H9 (cell line): ENCODE results near the gene IMPDH2. TPM values are rescaled to one million over a fixed set of nuclear protein-coding genes. Genes with fewer than 3 reads are reported as not detected.
A peak's percentile ranks its signal among the peaks of the same experiment; 100 is the strongest.
"Not testable (repeated sequence)": the region's sequence is repeated elsewhere in the genome, so short reads cannot be mapped to it uniquely, and the experiment has no call there.

Experiments
- DNase-seq: peaks from one replicate; pipeline ENCODE4 v3.0.0-alpha.2; 2017
- H2AFZ ChIP-seq: one replicate; pipeline ENCODE4 v1.6.1; 2013; ENCODE audit warnings: mild to moderate bottlenecking, low read length, control low read depth, moderate library complexity
- H2AK5ac ChIP-seq: 2 replicates; pipeline ENCODE4 v1.6.1; 2013; ENCODE audit warnings: low read length, control low read depth, mixed read lengths; ENCODE audit not compliant: insufficient read length
- H2BK120ac ChIP-seq: one replicate; pipeline ENCODE4 v1.6.1; 2013; ENCODE audit warnings: low read depth, mild to moderate bottlenecking, low read length, control low read depth, inconsistent platforms; ENCODE audit not compliant: poor library complexity, severe bottlenecking
- H2BK12ac ChIP-seq: 2 replicates; pipeline ENCODE4 v1.6.1; 2013; ENCODE audit warnings: low read length, control low read depth, mixed read lengths, low read depth; ENCODE audit not compliant: insufficient read length
- H2BK15ac ChIP-seq: 2 replicates; pipeline ENCODE4 v1.6.1; 2013; ENCODE audit warnings: low read depth, low read length, control low read depth
- H2BK20ac ChIP-seq: one replicate; pipeline ENCODE4 v1.6.1; 2013; ENCODE audit warnings: low read depth, mild to moderate bottlenecking, low read length, control low read depth, inconsistent platforms; ENCODE audit not compliant: poor library complexity, severe bottlenecking
- H2BK5ac ChIP-seq: 2 replicates; pipeline ENCODE4 v1.6.1; 2013; ENCODE audit warnings: low read length, control low read depth, mixed read lengths; ENCODE audit not compliant: insufficient read length
- H3K14ac ChIP-seq: 2 replicates; pipeline ENCODE4 v1.6.1; 2013; ENCODE audit warnings: low read length, control low read depth; ENCODE audit not compliant: insufficient read depth
- H3K18ac ChIP-seq: 2 replicates; pipeline ENCODE4 v1.6.1; 2013; ENCODE audit warnings: low read depth, mild to moderate bottlenecking, mixed read lengths, low read length, control low read depth; ENCODE audit not compliant: insufficient read length
- H3K23ac ChIP-seq: 2 replicates; pipeline ENCODE4 v1.6.1; 2013; ENCODE audit warnings: low read length, control low read depth, mixed read lengths, low read depth; ENCODE audit not compliant: insufficient read length
- H3K23me2 ChIP-seq: 2 replicates; pipeline ENCODE4 v1.6.1; 2013; ENCODE audit warnings: low read depth, mild to moderate bottlenecking, mixed read lengths, low read length, control low read depth; ENCODE audit not compliant: insufficient read length, poor library complexity, severe bottlenecking
- H3K27ac ChIP-seq: 2 replicates; pipeline ENCODE4 v1.5.1; 2013; ENCODE audit warnings: low read length, control low read depth, mixed read lengths, low read depth; ENCODE audit not compliant: insufficient read length
- H3K27me3 ChIP-seq: 2 replicates; pipeline ENCODE4 v1.6.1; 2013; ENCODE audit warnings: low read length, control low read depth, inconsistent platforms; ENCODE audit not compliant: insufficient read depth
- H3K4ac ChIP-seq: 2 replicates; pipeline ENCODE4 v1.6.1; 2013; ENCODE audit warnings: low read depth, mild to moderate bottlenecking, control low read depth, inconsistent platforms, low read length, moderate library complexity
- H3K4me1 ChIP-seq: 2 replicates; pipeline ENCODE4 v1.6.1; 2013; ENCODE audit warnings: low read length, control low read depth, inconsistent platforms; ENCODE audit not compliant: insufficient read depth
- H3K4me2 ChIP-seq: 2 replicates; pipeline ENCODE4 v1.6.1; 2013; ENCODE audit warnings: low read length, control low read depth, mixed read lengths; ENCODE audit not compliant: insufficient read length, insufficient read depth
- H3K56ac ChIP-seq: 2 replicates; pipeline ENCODE4 v1.6.1; 2013; ENCODE audit warnings: low read depth, mild to moderate bottlenecking, mixed read lengths, low read length, control low read depth; ENCODE audit not compliant: insufficient read length
- H3K79me1 ChIP-seq: 2 replicates; pipeline ENCODE4 v1.6.1; 2013; ENCODE audit warnings: low read depth, mild to moderate bottlenecking, moderate library complexity, low read length, control low read depth, inconsistent platforms; ENCODE audit not compliant: insufficient read depth, poor library complexity, severe bottlenecking
- H3K79me2 ChIP-seq: 2 replicates; pipeline ENCODE4 v1.6.1; 2013; ENCODE audit warnings: low read length, control low read depth, inconsistent platforms; ENCODE audit not compliant: insufficient read depth
- H3K9ac ChIP-seq: 2 replicates; pipeline ENCODE4 v1.6.1; 2013; ENCODE audit warnings: low read length, control low read depth, mixed read lengths; ENCODE audit not compliant: insufficient read length; ENCODE audit errors: extremely low read depth
- H3K9me3 ChIP-seq: one replicate; pipeline ENCODE4 v1.6.1; 2013; ENCODE audit warnings: low read depth, low read length, inconsistent platforms; ENCODE audit not compliant: control insufficient read depth
- H3T11ph ChIP-seq: one replicate; pipeline ENCODE4 v1.6.1; 2013; ENCODE audit warnings: mild to moderate bottlenecking, low read length, control low read depth, inconsistent platforms
- H4K20me1 ChIP-seq: one replicate; pipeline ENCODE4 v1.6.1; 2013; ENCODE audit not compliant: control insufficient read depth, insufficient read length, insufficient read depth
- H4K5ac ChIP-seq: 2 replicates; pipeline ENCODE4 v1.6.1; 2013; ENCODE audit warnings: low read depth, mild to moderate bottlenecking, mixed read lengths, low read length, control low read depth; ENCODE audit not compliant: insufficient read length
- H4K8ac ChIP-seq: replicated peaks from 2 replicates; pipeline ENCODE4 v1.6.1; 2013; ENCODE audit warnings: low read length, control low read depth, mixed read lengths, low read depth; ENCODE audit not compliant: insufficient read length
- H4K91ac ChIP-seq: 2 replicates; pipeline ENCODE4 v1.6.1; 2013; ENCODE audit warnings: low read depth, mild to moderate bottlenecking, moderate library complexity, mixed read lengths, low read length, control low read depth; ENCODE audit not compliant: insufficient read length
- H3K27ac Mint-ChIP-seq, 3 experiments: 2 replicates in 2 of 3; 3 replicates in 1 of 3; pipeline ENCODE4 v1.8.0; 2020 to 2021; ENCODE audit warnings: mixed read lengths in 3 of 3, mild to moderate bottlenecking in 1 of 3, moderate library complexity in 1 of 3
- H3K27me3 Mint-ChIP-seq: 2 replicates; pipeline ENCODE4 v1.8.0; 2021; ENCODE audit warnings: low read depth, mild to moderate bottlenecking, moderate library complexity, mixed read lengths
- H3K36me3 Mint-ChIP-seq, 3 experiments: 2 replicates in 2 of 3; 3 replicates in 1 of 3; pipeline ENCODE4 v1.8.0; 2020 to 2021; ENCODE audit warnings: low read depth in 3 of 3, mixed read lengths in 3 of 3; ENCODE audit not compliant: insufficient read depth in 1 of 3
- H3K4me1 Mint-ChIP-seq, 2 experiments: 2 replicates each; pipeline ENCODE4 v1.8.0; 2020; ENCODE audit warnings: mixed read lengths in 2 of 2
- H3K4me3 Mint-ChIP-seq, 2 experiments: 2 replicates in 1 of 2; 3 replicates in 1 of 2; pipeline ENCODE4 v1.8.0; 2020 to 2021; ENCODE audit warnings: mild to moderate bottlenecking in 2 of 2, mixed read lengths in 2 of 2, moderate library complexity in 1 of 2
- H3K9me3 Mint-ChIP-seq, 2 experiments: 2 replicates in 1 of 2; 3 replicates in 1 of 2; pipeline ENCODE4 v1.8.0; 2020; ENCODE audit warnings: mild to moderate bottlenecking in 2 of 2, mixed read lengths in 2 of 2, moderate library complexity in 1 of 2
- WGBS: extraction: QIAGEN DNeasy Blood & Tissue Kit; methylation state at CpG from one replicate; pipeline ENCODE4 v1.1.7; 2013; ENCODE audit warnings: missing lambda C conversion rate, low lambda C conversion rate, mixed read lengths; ENCODE audit not compliant: insufficient read length; ENCODE audit errors: extremely low coverage; 5-methylcytosine and 5-hydroxymethylcytosine counted together
- total RNA-seq: library from RNA; stranded (reverse); gene quantifications from 2 replicates; pipeline ENCODE4 v1.2.1, GENCODE V29; 2021
- TF ChIP-seq, protein P1 (sequence below): fragments of 200-600 bp; sonication (generic); conservative IDR thresholded peaks from 3 replicates; pipeline ENCODE4 v1.8.0; 2021; ENCODE audit warnings: antibody characterized with exemption, mild to moderate bottlenecking

The IMPDH2 gene
- total RNA-seq, 1 experiment from 2014 or later, result 408 TPM

GRCh38 chr3:49009396-49009795, 19.8 kb downstream of the IMPDH2 start:
- TF ChIP-seq, protein P1, sequence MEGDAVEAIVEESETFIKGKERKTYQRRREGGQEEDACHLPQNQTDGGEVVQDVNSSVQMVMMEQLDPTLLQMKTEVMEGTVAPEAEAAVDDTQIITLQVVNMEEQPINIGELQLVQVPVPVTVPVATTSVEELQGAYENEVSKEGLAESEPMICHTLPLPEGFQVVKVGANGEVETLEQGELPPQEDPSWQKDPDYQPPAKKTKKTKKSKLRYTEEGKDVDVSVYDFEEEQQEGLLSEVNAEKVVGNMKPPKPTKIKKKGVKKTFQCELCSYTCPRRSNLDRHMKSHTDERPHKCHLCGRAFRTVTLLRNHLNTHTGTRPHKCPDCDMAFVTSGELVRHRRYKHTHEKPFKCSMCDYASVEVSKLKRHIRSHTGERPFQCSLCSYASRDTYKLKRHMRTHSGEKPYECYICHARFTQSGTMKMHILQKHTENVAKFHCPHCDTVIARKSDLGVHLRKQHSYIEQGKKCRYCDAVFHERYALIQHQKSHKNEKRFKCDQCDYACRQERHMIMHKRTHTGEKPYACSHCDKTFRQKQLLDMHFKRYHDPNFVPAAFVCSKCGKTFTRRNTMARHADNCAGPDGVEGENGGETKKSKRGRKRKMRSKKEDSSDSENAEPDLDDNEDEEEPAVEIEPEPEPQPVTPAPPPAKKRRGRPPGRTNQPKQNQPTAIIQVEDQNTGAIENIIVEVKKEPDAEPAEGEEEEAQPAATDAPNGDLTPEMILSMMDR, result no peak
- Mint-ChIP-seq H3K4me1 (peaks cover 16 to 17% of the 10 kb centered on the region in 2 experiments), H3K27me3 (no peaks in the 10 kb centered on the region; the same call in 1 of the 2 replicates), H3K4me3 (peak overlapping the region; percentile 22 to 100; a peak in 4 of 5 replicates), H3K36me3 (peaks cover 9 to 48% (median 44%) of the 10 kb centered on the region in 3 experiments), H3K27ac (no peak overlapping the region), H3K9me3 (no peaks in the 10 kb centered on the region; a peak in 1 of 5 replicates)
- Histone ChIP-seq H4K5ac (no peak overlapping the region), H2BK12ac (no peak overlapping the region), H2AK5ac (no peak overlapping the region), H3K14ac (no peak overlapping the region), H4K20me1 (no peaks in the 10 kb centered on the region), H4K91ac (no peak overlapping the region), H3K18ac (no peak overlapping the region), H3K4me2 (no peak overlapping the region), H2BK5ac (no peak overlapping the region), H3K4me1 (no peaks in the 10 kb centered on the region; the same call in 1 of the 2 replicates), H3K79me1 (no peaks in the 10 kb centered on the region), H3K23me2 (peaks cover 13% of the 10 kb centered on the region), H3K79me2 (peaks cover 10% of the 10 kb centered on the region; the same call in 1 of the 2 replicates), H3K27ac (no peak overlapping the region), H2BK15ac (no peak overlapping the region), H3K56ac (no peak overlapping the region), H3K27me3 (no peaks in the 10 kb centered on the region), H4K8ac (no peak overlapping the region), H3K23ac (no peak overlapping the region), H3K9me3 (no peaks in the 10 kb centered on the region), H3K9ac (no peak overlapping the region), H3K4ac (no peak overlapping the region), H2BK20ac (no peak overlapping the region), H2BK120ac (no peak overlapping the region), H2AFZ (no peak overlapping the region), H3T11ph (no peak overlapping the region)
- no peak for DNase-seq
- WGBS, result no CpG with 5 or more reads among the region's 3 CpGs

DNA sequence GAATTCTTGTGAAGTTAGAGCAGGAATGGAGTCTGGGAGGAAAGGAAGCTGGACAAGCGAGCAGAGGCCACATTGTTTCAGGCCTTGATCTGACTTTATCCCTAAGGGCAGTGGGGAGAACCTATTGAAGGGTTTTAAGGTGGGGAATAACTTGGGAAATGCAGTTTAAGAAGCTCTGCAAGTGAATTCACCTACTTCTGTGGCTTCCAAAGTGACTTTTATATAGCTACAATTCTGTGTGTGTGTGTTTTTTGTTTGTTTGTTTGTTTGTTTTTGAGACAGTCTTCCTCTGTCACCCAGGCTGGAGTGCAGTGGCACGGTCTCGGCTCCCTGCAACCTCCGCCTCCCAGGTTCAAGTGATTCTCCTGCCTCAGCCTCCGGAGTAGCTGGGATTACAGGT, 20.6 kb downstream of the IMPDH2 start:
- not testable (repeated sequence) for H3K27ac ChIP-seq, H4K8ac ChIP-seq, H2BK5ac ChIP-seq, H2BK20ac ChIP-seq, H2AFZ ChIP-seq, H3T11ph ChIP-seq, H2BK120ac ChIP-seq, H2BK12ac ChIP-seq, H4K20me1 ChIP-seq, DNase-seq, H3K4ac ChIP-seq, H3K27me3 ChIP-seq, H3K56ac ChIP-seq, H3K27me3 Mint-ChIP-seq, H3K9me3 ChIP-seq, H2BK15ac ChIP-seq, H3K18ac ChIP-seq, H3K79me1 ChIP-seq, H4K5ac ChIP-seq, H3K9me3 Mint-ChIP-seq, H3K4me1 ChIP-seq, H4K91ac ChIP-seq, H3K23ac ChIP-seq, H3K14ac ChIP-seq, H2AK5ac ChIP-seq
- no CpG with 5 or more reads among the region's 5 CpGs for WGBS
- H3K4me2 ChIP-seq, result peak overlapping the region; percentile 52
- H3K23me2 ChIP-seq, result peaks cover 13% of the 10 kb centered on the region
- Mint-ChIP-seq H3K4me1 (peaks cover 12 to 13% of the 10 kb centered on the region in 2 experiments), H3K4me3 (peak overlapping the region; percentile 99 to 100), H3K27ac (peak overlapping the region; percentile 42 to 100 (median 88); a peak in 5 of 7 replicates), H3K36me3 (peaks cover 9 to 41% (median 40%) of the 10 kb centered on the region in 3 experiments)
- H3K9ac ChIP-seq, result peak overlapping the region; percentile 5
- H3K79me2 ChIP-seq, result peaks cover 10% of the 10 kb centered on the region; the same call in 1 of the 2 replicates
